Measurements from ENCODE around the gene ARRB1. TPM values are rescaled to one million over a fixed set of nuclear protein-coding genes. Genes with fewer than 3 reads are reported as not detected.

The ARRB1 gene
- total RNA-seq, 1 donor from 2014 or later: 60.3 TPM

DNA sequence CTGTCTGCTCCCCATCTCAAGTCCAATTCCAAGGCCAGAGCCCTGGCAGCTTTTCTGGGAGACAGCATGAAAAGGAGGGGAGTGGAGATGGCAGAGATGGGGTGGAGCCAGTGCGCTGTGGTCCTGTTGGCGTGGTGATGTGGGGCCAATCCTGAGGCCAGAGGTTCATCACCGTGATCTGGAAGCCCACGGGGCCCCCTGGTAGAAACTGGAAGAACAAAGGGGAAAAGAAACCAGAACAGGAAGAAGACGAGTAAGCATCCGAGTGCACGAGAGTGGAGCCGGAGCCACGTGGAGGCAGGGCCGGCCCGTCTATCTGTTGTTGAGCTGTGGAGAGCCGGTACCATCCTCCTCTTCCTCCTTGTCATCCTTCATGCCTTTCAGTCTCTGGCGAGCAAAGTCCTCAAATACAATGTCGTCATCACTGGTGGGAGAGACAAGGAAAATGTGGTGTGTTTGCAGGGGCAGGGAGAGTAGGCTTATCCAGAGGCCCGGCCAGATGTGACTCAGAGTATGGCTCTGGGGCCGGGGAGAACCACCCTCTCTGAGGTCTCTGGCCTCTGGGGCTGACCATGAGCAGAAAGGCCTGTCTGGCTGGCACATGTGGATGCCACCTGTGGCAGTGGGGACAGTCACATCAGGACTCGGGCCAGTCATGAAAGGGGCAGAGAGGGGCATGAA, 85.5 kb downstream of the ARRB1 start:
- FAIRE-seq (no peak), DNase-seq (ENCODE audit: low spot score in 2 of 2) (no peak)

GRCh38 chr11:75264971-75265370, 86.5 kb downstream of the ARRB1 start:
- DNase-seq (ENCODE audit: low spot score in 2 of 2) (no peak), FAIRE-seq (no peak)

GRCh38 chr11:75264356-75264755, 87.1 kb downstream of the ARRB1 start:
- DNase-seq (ENCODE audit: low spot score in 2 of 2): no peak
- FAIRE-seq: no peak

GRCh38 chr11:75263944-75264349, 87.5 kb downstream of the ARRB1 start:
- DNase-seq (ENCODE audit: low spot score in 2 of 2) (no peak), FAIRE-seq (no peak)

- no peak for FAIRE-seq
- DNase-seq (ENCODE audit: low spot score in 2 of 2): no peak
These were observed 88.3 kb downstream of the ARRB1 start for GRCh38 chr11:75262961-75263852.

GRCh38 chr11:75262436-75262835, 89.0 kb downstream of the ARRB1 start:
- FAIRE-seq: no peak
- DNase-seq (ENCODE audit: low spot score in 2 of 2): no peak

- FAIRE-seq (no peak), DNase-seq (ENCODE audit: low spot score in 2 of 2) (no peak)
These were observed 89.5 kb downstream of the ARRB1 start for GRCh38 chr11:75261902-75262361.

GRCh38 chr11:75260396-75261170, 90.9 kb downstream of the ARRB1 start:
- no peak for FAIRE-seq
- no peak for DNase-seq (ENCODE audit: low spot score in 2 of 2)

DNA sequence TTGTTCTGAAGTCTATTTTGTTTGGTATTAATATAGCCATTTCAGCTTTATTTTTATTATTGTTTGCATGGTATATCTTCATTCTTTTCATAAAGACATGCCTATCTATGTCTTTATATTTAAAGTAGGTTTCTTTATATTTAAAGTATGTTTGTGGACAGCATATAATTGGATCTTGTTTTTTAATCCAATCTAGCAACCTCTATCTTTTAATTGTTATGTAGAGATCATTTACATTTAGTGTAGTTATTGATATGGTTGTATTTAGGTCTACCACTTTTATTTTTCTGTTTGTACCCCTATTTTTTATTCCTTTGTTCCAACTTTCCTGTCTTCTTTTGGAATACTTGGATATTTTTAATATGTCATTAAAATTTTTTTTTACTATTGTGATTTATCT, 97.1 kb downstream of the ARRB1 start:
- FAIRE-seq (no peak), DNase-seq (ENCODE audit: low spot score in 2 of 2) (no peak)

DNA sequence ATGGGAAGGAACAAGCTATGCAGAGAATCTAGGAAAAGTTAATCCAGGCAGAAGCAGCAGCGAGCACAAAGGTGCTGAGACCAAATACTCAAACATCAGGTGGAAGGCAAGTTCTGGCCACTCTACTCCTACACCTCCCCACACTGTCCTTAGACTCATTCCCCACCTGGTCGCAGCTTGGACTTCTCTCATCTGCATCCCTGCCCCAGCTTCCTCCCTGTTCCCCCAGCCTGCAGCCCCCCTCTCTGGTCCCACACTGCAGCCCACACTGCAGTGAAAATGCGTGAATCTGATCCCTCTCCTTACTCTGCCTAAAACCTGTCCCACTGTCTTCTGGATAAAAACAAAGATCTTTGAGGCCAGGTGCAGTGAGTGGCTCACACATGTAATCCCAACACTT, 101.8 kb downstream of the ARRB1 start:
- DNase-seq (ENCODE audit: low spot score in 2 of 2) (no peak), FAIRE-seq (no peak)

DNA sequence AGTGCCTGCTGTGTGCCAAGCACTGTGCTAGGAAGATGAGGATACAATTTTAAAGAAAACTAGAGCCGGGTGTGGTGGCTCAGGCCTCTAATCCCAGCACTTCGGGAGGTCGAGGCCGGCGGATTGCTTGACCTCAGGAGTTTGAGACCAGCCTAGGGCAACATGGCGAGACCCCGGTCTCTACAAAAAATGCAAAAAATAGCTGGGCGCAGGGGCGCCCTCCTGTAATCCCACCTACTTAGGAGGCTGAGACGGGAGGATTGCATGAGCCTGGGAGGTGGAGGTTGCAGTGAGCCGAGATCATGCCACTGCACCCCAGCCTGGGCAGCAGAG, 102.6 kb downstream of the ARRB1 start:
- no peak for DNase-seq (ENCODE audit: low spot score in 2 of 2)
- no peak for FAIRE-seq

- FAIRE-seq: no peak
- no peak for DNase-seq (ENCODE audit: low spot score in 2 of 2)
These were observed 104.7 kb downstream of the ARRB1 start for GRCh38 chr11:75246671-75247350.

DNA sequence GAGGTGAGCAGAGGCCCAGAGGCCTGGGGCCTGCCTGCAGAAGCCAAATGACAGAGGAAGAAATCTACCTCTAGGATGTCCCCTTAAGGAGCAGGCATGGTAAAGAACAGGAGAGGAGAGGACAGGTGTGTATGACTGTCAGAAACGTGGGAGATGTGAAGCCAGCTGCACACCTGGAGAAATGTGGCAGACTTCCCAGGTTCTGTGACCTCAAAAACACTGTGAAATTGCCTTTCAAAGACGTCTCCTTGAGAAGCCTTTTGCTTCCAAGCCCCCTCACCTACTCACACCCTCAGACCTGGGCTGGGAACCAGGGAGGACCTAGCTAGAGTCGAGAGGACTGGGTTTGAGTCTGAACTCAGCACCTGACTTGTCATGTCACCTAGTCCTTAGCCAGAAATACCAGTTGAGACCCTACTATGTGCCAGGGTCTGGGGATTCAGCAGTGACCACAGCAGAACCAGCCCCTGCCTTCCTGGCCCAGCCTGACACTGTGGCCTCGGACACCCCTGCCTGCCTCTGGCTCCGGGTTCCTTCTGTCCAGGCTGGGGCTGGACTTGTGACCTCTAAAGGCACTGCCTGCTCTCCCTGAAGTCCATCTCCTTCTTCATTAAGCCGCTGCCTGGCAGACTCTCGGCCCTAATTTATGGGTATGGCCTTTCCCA, 105.3 kb downstream of the ARRB1 start:
- DNase-seq (ENCODE audit: low spot score in 2 of 2) (no peak), FAIRE-seq (no peak)

- FAIRE-seq: no peak
- no peak for DNase-seq (ENCODE audit: low spot score in 2 of 2)
These were observed 106.0 kb downstream of the ARRB1 start for GRCh38 chr11:75245356-75246005.

GRCh38 chr11:75244052-75244814, 107.2 kb downstream of the ARRB1 start:
- FAIRE-seq: no peak
- no peak for DNase-seq (ENCODE audit: low spot score in 2 of 2)

DNA sequence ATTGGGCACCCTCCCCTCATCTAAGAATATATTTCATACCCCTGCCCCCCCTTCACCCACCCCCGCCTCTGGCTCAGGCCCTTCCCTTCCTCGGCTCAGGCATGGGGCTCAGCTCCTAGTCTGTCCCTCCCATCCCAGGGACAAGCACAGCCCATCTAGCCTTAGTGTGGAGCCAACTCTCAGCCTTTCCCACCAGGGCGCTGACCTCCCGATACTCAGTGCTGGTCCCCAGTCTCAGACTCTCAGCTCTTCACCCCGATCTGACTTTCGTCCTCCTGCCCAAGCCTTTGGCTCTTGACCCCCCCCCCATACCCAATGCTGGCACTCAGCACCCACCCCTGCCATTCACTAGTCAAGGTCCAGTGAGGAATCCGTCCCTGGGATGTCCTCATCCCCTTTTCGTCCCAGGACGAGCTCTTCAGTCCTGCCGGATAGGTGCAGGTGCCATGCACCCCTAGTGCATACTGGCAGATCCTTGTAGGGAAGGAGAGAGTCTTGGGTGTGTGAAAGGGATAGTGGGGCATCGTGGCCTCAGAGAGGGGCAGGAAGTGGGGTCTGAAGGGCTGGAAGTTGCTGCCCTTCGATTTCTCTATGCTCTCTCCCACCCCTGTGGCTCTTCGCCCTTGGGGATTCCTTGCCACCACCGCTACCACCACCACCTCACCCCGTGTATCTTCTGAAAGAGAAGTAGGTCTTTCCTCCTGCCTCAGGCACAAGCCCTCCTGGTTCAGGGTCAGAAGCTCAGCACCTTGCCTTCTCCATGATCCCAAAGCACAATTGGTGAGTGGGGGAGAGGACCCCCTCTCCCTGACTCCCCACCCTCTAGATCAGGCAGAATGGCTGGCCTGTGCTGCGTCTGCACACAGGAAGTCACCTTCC, 108.5 kb downstream of the ARRB1 start:
- DNase-seq (ENCODE audit: low spot score in 2 of 2) (no peak), FAIRE-seq (no peak)

GRCh38 chr11:75241906-75242644, 109.4 kb downstream of the ARRB1 start:
- FAIRE-seq (no peak), DNase-seq (ENCODE audit: low spot score in 2 of 2) (no peak)
